HG03469 (cell line): ENCODE measurements around the gene CDK5RAP3.

Source experiments
- ATAC-seq: cut with Tn5 transposase; IDR thresholded peaks from one replicate; pipeline ENCODE4 v1.9.1; 2021; ENCODE audit warnings: mild to moderate bottlenecking, moderate library complexity, moderate number of reproducible peaks; ENCODE audit not compliant: unreplicated experiment

Gene CDK5RAP3

DNA sequence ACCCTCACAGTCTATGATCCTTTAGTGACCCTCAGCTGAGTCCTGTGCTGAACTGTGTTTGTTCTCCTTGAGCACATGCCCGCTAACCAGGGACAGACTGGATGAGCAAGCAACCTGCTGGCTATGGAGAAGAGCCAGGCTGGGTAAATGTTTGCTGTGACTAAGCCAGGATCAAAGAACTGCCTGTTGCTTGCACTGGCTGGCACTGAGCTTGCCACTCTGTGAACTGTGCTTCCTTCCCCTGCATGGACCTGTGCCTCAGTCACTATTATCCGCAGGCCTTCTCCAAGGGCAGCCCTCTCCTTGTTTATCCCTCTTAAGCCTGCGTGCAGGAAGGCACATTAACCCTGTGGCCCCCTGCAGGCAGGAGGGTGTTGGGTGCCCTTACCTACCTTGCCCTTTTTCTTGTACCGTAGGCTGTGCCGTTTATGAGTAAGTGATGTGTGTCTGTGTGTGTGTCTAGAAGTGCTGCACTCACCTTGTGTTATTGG, 22.2 kb upstream of the CDK5RAP3 start:
- ATAC-seq, result no peak

DNA sequence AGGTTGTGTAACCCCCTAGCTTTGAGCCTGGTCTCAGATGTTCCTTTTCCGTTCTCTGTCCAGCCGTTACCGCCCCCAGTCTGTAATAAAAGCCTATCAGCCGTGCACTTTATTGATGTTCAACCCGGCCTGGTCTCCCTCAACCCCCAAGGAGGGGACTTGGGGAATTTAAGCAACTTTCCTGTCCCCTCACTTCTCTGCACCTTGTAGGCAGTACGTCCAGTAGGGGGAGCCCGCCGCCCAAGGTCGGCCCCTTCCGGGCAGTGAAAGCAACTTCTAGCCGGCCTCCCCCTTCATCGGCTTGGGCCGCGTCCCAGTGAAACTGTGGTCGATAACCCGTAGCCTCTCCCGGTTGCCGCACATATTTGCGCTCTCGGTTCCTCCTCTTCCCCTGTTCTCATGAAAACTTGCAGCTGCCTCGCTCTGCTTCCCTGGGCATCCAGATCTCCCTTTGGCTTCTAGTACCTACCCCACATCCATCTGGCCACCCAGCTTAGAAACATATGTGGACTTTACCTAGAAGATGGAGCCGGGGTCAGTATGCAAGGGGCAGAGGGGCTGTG, 21.6 kb upstream of the CDK5RAP3 start:
- ATAC-seq, result no peak

DNA sequence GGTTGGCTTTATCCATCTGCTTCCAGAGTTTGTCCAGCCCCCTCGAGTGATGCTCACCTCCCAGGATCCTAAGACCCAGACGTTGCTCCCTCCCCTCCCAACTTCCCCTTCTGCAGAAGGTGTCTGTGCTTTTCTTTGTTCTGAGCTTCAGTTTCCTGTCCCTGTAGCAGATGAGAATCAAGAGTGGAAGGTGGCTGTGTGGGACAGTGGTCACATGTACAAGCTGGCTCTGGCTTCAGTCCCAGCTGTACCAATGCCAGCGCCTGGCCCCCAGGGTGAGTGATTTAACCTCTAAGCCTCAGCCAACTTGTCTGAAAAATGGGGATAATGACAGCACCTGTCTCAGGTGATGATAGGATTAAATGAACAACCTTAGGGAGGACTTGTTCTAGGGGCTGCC, 21.0 kb upstream of the CDK5RAP3 start:
- no peak for ATAC-seq

DNA sequence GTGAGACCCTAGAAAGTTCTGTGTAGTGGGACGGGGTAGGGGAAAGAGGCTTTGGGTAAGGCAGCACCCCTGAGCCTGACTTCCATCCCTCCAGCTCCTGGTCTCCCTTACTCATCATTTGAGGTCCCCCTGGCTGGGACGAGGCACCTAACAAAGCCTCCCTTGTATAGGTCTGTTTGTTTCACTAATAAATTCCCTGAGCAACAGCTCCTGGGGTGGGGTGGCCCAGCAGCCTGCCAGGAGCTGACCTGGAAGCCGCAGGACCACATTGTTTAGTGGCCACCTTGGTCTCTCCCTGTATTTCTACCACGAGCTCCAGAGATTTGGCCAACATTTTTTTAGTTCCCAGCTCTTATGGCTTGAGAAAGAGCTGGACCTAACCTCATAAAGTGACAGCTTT, 20.5 kb upstream of the CDK5RAP3 start:
- ATAC-seq, result no peak

DNA sequence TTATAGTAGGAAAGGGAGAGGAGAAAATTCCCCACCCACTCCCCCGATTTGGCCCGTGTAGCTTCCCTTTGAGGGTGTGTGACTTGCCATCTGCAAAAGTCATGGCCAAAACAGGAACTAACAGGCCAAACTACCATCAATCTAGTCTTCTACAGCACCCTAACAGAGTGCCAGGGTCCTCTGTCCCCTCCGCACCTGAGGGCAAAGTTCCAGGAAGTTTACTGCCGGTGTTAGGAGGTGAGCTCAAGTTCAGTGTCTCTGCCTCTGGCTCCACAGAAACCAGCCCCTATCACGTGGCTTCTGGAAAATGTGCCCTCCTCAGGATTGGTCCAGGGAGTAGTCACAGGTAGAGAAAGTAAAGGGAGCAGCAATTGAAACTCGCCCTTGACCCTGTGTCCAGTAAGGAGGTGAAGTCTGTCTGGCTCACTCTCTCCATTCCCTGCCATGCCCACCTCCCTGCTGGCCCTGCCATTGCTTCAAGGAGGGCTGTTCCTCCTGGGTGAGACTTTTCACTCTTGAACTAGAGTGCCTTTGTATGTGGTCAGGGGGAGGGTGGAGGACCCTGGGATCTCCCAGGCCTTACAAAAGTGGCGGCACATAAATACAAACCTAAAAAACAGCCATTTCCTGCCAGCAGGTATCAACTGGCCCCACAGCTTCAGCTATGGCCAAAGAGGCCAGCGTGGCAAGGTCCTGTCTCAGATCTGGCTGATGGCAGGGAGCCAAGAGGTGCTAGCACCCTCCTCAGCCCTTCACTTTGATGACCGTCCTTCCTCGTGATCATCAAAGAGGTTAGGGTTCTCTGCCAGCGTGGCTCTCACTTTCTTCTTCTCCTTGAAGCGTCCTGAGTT, 18.5 kb upstream of the CDK5RAP3 start:
- no peak for ATAC-seq

DNA sequence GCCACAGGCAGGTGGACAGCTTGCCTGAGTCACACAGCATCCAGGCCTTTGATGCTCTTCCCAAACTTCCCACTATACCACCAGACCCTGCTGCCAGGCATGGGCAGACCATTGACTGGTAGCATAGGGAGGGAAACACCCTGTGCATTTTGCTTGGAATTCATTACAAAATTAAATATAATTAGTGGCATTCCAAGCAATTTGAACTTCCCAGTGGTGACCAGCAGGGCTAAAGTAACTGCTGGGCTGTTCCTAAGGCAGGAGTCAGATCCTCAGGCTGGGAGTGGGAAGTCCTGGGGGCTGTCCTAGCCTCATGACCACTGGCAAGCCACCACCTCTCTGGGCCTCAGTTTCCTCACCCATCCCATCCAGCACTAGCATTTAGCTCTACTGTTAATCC, 17.0 kb upstream of the CDK5RAP3 start:
- no peak for ATAC-seq

DNA sequence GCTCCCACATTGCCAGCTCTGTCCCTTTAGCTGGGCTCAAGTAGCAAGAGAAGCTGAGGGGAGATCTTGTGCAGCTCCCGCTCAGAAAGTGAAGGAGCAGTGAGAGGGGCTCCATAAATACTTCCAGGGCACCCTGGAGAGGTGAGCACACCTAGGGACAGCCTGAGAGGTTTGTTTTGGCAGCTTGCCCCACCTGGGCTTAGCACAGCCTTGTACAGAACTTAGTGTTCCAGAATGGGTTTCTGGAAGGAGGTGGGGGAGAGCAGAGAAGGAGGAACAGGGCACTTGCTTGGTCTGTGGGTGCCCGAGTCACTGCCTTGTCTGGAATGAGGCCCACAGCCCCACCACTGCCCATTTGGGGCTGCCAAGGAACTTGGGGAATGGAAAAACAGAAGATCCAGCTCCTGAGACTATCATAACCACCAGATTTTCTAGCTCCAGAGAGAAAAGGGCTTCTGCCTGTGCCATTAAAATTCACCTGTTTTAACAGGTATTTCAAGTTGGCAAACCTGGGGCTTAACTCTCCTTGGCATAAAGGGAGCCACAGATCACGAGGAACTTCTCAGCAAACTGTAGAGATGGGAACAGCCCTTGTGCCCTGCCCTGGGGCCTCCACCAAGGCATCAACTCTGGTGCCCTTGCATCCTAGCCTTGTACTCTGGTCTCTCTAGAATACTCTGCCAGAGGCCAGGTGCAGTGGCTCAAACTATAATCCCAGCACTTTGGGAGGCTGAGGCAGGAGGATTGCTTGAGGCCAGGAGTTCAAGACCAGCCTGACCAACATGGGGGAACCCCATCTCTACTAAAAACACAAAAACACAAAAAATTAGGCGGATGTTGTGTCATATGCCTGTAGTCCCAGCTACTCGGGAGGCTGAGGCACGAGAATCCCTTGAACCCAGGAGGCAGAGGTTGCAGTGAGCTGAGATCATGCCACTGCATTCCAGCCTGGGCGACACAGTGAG, 15.1 kb upstream of the CDK5RAP3 start:
- ATAC-seq, result no peak

DNA sequence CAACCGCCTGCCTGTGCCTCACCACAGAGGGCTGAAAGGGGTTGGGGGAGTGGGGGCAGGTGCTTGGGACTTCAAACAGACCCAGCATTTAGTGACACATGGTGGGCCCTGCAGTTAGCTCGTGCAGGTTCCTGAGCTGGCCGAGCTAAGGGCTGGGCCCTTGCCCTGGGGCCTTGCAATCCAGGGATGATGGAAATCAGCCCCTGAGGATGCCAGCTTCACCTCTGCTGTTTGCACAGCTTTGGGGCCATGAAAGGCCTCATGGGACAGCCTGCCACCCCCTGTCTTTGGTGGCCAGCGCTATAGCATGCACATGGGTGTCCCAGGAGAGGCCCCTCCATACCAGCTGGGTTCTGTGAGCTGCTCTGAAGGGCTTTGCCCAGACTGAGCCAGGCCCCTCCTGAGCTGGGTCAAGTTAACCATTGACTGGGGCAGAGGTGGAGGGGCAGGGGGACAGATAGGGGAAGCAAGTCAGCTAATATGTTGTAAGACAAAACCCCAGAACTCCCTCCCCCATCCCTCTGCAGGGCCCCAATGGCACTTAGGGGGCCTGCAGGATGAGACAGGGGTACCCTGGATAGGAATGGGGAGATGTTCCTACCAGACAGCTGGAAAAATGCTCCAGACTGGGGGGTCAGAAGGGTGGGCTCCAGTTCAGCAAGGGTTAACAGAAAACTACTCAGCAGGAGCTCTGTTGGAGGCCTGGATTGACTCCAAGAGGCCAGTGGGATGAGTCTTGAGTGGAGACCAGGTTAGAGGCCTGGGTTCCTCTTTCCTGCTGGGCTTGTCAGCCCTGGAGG, 13.9 kb upstream of the CDK5RAP3 start:
- no peak for ATAC-seq

DNA sequence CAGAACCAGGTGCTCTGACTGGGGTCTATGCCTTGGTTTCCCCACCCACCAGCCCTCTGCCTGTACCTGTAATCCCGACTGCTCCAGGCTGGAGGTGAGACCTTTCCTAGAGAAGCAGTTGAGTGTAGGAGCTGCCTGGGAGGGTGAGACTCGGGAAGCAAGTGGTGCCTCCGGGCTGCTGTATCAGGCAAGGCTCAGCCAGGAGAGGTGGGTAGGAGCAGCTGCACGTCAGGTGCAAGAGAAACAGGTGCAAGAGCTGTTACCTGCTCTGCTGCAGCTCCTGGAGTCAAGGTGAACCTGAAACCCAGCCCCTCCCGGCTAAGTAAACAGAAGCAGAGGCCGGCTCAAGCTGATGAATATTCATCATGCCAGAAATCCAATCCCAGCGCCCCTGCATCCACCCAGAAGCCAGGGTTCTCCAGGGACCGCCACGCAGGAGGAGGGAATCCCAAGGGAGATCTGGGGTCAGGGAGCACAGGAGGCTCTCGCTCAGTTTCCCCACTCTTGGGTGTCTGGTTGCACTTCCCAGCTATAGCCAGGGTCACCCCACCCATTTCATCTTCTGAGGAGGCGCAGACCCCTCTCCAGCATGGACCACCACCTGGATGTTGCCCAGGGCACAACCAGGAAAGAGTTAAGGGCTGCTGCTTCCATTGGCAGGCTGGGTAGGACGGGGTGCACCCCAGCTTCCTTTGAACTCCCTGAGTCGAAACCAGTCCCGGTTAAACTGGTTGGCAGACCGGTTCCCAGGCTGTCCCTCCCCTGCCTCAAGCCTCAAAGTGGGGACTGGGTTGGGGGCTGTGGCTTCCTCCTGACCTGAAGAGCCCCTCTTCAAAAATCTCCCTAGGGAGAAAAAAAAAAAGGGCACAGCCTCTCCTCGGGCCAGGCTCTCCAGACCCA, 13.1 kb upstream of the CDK5RAP3 start, which contains the start of gene PRR15L:
PRR15L (minus strand) TSS at position 293 of the 900 bp plus-strand sequence. CDS start 4,649 bp downstream, outside the sequence.
- no peak for ATAC-seq

DNA sequence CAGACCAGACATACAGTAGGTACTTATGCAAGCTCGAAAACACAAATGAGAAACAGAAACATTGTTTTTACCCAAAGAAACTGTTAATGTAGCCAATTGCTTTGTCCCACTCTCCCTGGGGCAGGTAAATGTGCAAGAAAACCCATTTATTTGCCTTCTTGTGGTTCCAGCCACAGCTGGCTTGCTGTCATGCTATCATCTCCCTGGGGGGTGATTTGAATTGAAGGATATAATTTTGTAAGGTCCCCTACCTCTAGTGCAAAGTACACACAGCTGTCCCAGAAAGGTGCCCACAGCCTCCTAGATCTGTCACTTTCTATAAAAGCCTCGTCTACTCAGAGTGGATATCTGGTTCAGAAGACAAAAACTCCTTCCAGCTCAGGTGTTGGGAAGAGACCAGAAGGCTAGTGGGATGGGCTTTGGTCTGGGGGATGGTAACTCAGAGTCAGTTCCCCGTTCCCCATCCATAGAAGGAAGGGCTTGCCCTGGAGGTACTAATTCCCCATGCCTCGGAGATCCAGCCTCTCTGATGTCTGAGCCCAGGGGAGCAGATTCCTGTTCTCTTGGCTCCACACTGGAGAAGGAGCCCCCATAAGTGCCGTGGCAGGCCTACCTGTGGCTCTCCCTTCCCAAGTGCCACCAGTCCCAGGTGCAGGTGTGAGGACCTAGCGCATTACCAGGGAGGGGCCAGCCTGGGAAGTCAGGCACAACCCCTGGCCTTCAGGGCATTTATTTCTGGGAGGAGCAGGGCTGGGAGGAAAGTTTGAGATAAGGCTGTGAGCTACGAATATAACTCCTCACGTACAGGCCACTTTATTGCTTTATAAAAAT, 10.9 kb upstream of the CDK5RAP3 start:
- no peak for ATAC-seq

DNA sequence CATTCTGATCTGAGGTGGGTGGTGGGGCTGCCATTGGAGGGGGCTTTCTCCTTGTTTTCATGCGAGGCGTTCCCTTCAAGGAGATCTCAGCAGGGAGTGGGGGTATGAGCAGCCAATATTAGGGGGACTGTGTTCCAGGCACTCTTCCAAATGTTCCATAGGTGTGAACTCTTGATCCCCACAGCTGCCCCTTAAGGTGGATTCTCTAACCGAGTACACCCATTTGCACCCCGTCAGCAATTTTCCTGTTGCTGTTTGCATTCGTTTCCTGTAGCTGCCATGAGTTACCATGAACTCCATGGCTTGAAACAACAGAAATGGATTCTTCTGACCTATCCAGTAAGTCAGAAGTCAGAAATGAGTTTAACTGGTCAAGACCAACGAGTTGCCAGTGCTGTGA, 9.5 kb upstream of the CDK5RAP3 start:
- no peak for ATAC-seq

DNA sequence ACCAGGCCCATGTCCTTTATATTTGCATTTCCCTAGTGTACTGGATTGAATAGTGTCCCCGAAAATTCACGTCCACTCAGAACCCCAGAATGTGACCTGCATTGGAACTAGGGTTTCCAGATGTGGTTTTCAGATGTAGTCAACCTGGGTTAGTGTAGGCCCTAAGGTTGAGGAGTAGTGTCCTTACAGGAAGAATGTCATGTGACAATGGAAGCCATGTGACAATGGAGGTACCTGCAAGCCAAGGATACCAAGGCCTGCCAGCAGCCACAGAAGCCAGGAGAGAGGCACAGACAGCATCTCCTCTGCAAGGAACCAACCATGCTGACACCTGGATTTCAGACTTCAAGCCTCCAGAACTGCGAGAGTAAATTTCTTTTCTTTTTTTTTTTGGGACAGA, 8.0 kb upstream of the CDK5RAP3 start:
- ATAC-seq, result no peak

DNA sequence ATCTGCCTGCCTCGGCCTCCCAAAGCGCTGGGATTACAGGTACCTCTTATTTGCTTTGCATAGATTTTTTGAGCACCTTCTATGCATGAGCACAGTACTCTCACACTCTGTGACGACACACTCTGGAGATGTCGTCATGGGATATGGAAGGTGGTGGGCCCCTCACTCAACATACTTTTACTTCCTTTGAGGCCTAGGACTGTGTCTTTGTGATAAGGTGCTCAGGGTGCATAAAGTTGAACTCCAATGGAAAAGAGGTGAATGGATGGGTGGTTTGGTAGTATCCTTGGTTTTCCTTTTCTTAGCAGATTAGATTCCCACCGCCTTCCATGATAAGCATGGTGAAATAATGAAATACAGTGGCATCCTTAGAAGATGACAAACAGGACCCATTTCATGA, 6.1 kb upstream of the CDK5RAP3 start:
- ATAC-seq, result no peak

DNA sequence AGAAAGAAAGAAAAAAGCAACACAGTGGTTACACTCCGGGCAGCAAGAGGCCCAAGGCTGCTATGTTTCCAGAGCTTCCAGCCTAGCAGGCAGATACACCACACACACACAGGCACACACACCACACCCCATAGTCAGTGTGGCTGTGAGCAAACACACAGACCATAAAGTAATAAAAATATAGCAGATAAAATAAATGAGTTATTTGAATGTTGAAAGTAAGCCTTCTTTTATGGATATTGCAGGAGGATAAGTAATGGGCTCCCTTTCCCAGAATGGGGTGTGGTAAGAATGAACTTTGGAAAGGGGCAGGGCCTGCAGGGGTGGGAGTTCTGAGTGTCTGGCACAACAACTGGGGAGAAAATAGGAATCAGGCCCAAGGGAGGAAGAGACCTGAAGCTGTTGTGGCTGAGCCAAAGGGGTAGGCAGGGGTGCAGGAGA, 4.8 kb upstream of the CDK5RAP3 start:
- ATAC-seq, result no peak

DNA sequence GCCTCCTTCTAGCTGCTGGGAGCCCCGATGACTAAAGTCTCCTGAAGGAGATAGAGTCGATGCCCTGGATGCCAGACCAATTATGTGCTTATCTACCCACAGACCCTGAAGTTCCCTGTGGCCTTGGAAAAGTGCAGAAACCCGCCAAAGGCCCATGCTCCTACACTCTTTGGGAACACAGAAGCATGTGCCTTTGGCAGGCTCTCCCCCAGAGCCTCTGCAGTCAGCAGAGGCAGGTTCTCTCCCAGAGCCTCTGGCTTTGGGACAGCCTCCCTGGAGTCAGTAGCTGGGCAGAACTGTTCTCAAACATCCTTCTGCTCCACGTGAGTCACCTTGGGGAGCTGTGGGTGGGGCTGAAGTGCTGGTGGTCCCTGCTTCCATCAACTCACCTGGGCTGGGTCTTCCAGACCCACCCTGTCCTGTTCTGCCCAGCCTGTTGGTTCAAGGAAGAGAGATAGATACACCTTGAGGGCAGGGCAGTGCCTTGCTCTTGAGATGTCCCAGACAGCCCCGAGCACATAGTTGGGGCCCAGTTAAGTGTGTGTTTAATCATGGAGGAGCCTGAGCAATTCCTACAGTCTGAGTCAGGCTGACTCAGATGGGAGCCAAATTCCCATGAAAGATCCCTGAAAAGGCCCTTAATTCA, 3.2 kb upstream of the CDK5RAP3 start:
- no peak for ATAC-seq

DNA sequence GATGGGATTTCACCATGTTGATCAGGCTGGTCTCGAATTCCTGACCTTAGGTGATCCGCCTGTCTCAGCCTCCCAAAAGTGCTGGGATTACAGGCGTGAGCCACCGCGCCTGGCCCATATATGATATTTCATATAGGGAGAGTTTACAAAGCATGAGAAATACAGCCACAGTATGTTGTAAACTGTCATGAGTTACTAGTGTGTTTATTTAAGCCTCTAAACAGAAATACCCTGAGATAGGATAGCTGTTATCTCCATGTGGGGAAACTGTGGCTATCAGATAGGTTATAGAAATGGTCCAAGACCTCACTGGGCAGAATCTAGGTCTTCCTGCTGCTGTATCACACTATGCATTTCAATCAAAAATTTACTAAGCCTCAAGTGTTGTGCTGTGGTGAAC, 2.1 kb upstream of the CDK5RAP3 start:
- ATAC-seq, result no peak

DNA sequence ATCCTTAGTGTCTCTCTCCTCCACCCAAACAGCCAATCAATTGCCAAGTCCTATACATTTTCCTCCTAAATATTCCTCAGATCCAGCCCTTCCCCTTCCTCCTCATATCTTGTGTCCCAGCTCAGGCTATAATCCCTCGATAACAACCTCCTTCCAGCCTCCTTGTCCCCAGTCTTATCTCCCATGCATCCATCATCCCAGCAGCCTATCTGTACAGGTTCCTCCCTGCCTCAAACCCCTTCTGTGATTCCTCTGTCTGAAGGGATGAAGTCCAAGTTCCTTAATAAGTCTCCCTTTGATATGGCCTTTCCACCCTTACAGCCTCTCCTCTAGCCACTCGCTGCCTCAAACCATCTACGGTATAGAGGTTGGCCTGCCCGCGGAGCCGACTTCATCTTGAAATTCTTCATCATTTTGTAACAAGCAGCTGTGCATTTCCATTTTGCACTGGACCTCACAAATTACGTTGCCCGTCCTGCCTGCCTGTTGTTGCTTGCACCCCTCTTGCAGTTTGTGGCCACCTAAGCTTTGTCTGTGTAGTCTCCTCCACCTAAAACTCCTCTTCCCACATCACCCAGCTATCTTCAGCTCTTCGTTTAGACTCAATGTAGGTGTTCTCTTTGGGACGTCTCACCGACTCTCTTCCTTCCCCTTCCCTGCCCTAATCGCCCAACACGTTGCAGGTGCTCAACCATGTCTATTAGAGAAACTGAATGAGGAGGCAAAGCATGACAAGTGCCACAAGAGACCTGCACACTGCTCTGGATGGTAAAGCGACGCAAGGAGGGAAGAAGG, 786 bp upstream of the CDK5RAP3 start:
- ATAC-seq, result no peak
